Endothelial cell (in vitro differentiated cells): ENCODE data around the gene PNKP. TPM values are rescaled to one million over a fixed set of nuclear protein-coding genes. Genes with fewer than 3 reads are reported as not detected.

Experiments
- DNase-seq: peaks from one replicate; pipeline ENCODE4 v3.0.0; 2021; ENCODE audit warnings: low spot score
- H3K27ac Mint-ChIP-seq: one replicate; pipeline ENCODE4 v1.8.0; 2021; ENCODE audit warnings: mixed read lengths, inconsistent platforms; ENCODE audit not compliant: unreplicated experiment
- H3K27me3 Mint-ChIP-seq: one replicate; pipeline ENCODE4 v1.8.0; 2021; ENCODE audit warnings: mild to moderate bottlenecking, moderate library complexity, mixed read lengths, inconsistent platforms; ENCODE audit not compliant: unreplicated experiment
- H3K36me3 Mint-ChIP-seq: one replicate; pipeline ENCODE4 v1.8.0; 2021; ENCODE audit warnings: mild to moderate bottlenecking, low read depth, mixed read lengths, inconsistent platforms; ENCODE audit not compliant: unreplicated experiment
- H3K4me1 Mint-ChIP-seq: one replicate; pipeline ENCODE4 v1.8.0; 2021; ENCODE audit warnings: mild to moderate bottlenecking, mixed read lengths, inconsistent platforms; ENCODE audit not compliant: unreplicated experiment
- H3K4me3 Mint-ChIP-seq: one replicate; pipeline ENCODE4 v1.8.0; 2021; ENCODE audit warnings: mild to moderate bottlenecking, mixed read lengths, inconsistent platforms; ENCODE audit not compliant: unreplicated experiment
- H3K9me3 Mint-ChIP-seq: one replicate; pipeline ENCODE4 v1.8.0; 2021; ENCODE audit warnings: mixed read lengths, inconsistent platforms; ENCODE audit not compliant: unreplicated experiment
- CTCF ChIP-seq: fragments of 200-600 bp; sonication (generic); IDR thresholded peaks from one replicate; pipeline ENCODE4 v1.5.0; 2021; ENCODE audit warnings: antibody characterized with exemption; ENCODE audit not compliant: unreplicated experiment
- total RNA-seq: library from RNA; stranded (reverse); fragmentation: NEBNext Ultra II Directional; extraction: Animal tissue kit (Norgen Biotek cat#: 25700); gene quantifications from one replicate; pipeline ENCODE4 v1.2.1, GENCODE V29; 2021; ENCODE audit not compliant: unreplicated experiment

Gene PNKP
- total RNA-seq, 1 donor from 2014 or later: 96.0 TPM

- peak overlapping the region; percentile 26 for H3K4me3 Mint-ChIP-seq
- TF ChIP-seq CTCF: no peak
- peaks cover 36% of the 10 kb centered on the region for H3K36me3 Mint-ChIP-seq
- H3K27ac Mint-ChIP-seq: peak overlapping the region; percentile 64
- H3K9me3 Mint-ChIP-seq: no peaks in the 10 kb centered on the region
- H3K4me1 Mint-ChIP-seq: no peaks in the 10 kb centered on the region
- no peak for DNase-seq
- peaks cover 12% of the 10 kb centered on the region for H3K27me3 Mint-ChIP-seq
These were observed 27.1 kb downstream of the PNKP start for GRCh38 chr19:49840321-49840720.

- no peak for TF ChIP-seq CTCF
- no peak overlapping the region for H3K27ac Mint-ChIP-seq
- no peak for DNase-seq
- H3K27me3 Mint-ChIP-seq: peaks cover 13% of the 10 kb centered on the region
- H3K4me3 Mint-ChIP-seq: no peak overlapping the region
- peaks cover 42% of the 10 kb centered on the region for H3K36me3 Mint-ChIP-seq
- H3K9me3 Mint-ChIP-seq: no peaks in the 10 kb centered on the region
- H3K4me1 Mint-ChIP-seq: no peaks in the 10 kb centered on the region
These were observed 27.7 kb downstream of the PNKP start for GRCh38 chr19:49839713-49840112.

- Mint-ChIP-seq H3K27me3 (peaks cover 13% of the 10 kb centered on the region), H3K4me1 (no peaks in the 10 kb centered on the region), H3K9me3 (no peaks in the 10 kb centered on the region), H3K27ac (no peak overlapping the region), H3K4me3 (peak overlapping the region; percentile 33), H3K36me3 (peaks cover 45% of the 10 kb centered on the region)
- DNase-seq: no peak
- TF ChIP-seq CTCF: no peak
These were observed 28.3 kb downstream of the PNKP start for GRCh38 chr19:49838885-49839588.

GRCh38 chr19:49837425-49837824 lies 30.0 kb downstream of the PNKP start:
- peaks cover 60% of the 10 kb centered on the region for H3K36me3 Mint-ChIP-seq
- no peak for TF ChIP-seq CTCF
- no peaks in the 10 kb centered on the region for H3K9me3 Mint-ChIP-seq
- DNase-seq: no peak
- peaks cover 6% of the 10 kb centered on the region for H3K4me1 Mint-ChIP-seq
- H3K4me3 Mint-ChIP-seq: peak overlapping the region; percentile 81
- peak overlapping the region; percentile 64 for H3K27ac Mint-ChIP-seq
- peaks cover 19% of the 10 kb centered on the region for H3K27me3 Mint-ChIP-seq

GRCh38 chr19:49837009-49837310 lies 30.4 kb downstream of the PNKP start:
- H3K27me3 Mint-ChIP-seq: peaks cover 21% of the 10 kb centered on the region
- H3K4me3 Mint-ChIP-seq: peak overlapping the region; percentile 81
- peak overlapping the region; percentile 64 for H3K27ac Mint-ChIP-seq
- H3K36me3 Mint-ChIP-seq: peaks cover 62% of the 10 kb centered on the region
- no peaks in the 10 kb centered on the region for H3K9me3 Mint-ChIP-seq
- no peak for TF ChIP-seq CTCF
- H3K4me1 Mint-ChIP-seq: peaks cover 10% of the 10 kb centered on the region
- DNase-seq: no peak
